NCI-H146 treated with DMSO at 0.1 percent for 48 hours (cell line): ENCODE data around the gene G3BP2.
"Not testable (repeated sequence)": the region's sequence is repeated elsewhere in the genome, so short reads cannot be mapped to it uniquely, and the experiment has no call there.

Experiments used
- DNase-seq: peaks from one replicate; lab custom pipeline; 2025; ENCODE audit not compliant: unreplicated experiment; lab: John Stamatoyannopoulos, UW

G3BP2 gene

GRCh38 chr4:75673027-75673958 lies at the start of gene G3BP2:
TSS of gene G3BP2 (minus strand) at chr4:75673411. CDS start at chr4:75662025, 11,386 bp downstream.
- peak; percentile 96 for DNase-seq

- DNase-seq: no peak
These were observed 49.2 kb upstream of the G3BP2 start for GRCh38 chr4:75722417-75722816.

- DNase-seq: no peak
These were observed 45.3 kb upstream of the G3BP2 start for GRCh38 chr4:75718529-75718928.

- DNase-seq: no peak
These were observed 44.2 kb upstream of the G3BP2 start for GRCh38 chr4:75717408-75717807.

- DNase-seq: not testable (repeated sequence)
These were observed 42.8 kb upstream of the G3BP2 start for GRCh38 chr4:75716054-75716453.

- no peak for DNase-seq
These were observed 42.0 kb upstream of the G3BP2 start for GRCh38 chr4:75715105-75715799.

GRCh38 chr4:75714704-75715103 lies 41.5 kb upstream of the G3BP2 start:
- DNase-seq: no peak

GRCh38 chr4:75714011-75714410 lies 40.8 kb upstream of the G3BP2 start:
- no peak for DNase-seq

- DNase-seq: no peak
These were observed 37.0 kb upstream of the G3BP2 start for GRCh38 chr4:75710246-75710645.

- DNase-seq: no peak
These were observed 35.0 kb upstream of the G3BP2 start for GRCh38 chr4:75708218-75708691.

- no peak for DNase-seq
These were observed 32.2 kb upstream of the G3BP2 start for GRCh38 chr4:75705198-75705977.

GRCh38 chr4:75702919-75703411 lies 29.8 kb upstream of the G3BP2 start:
- no peak for DNase-seq

- no peak for DNase-seq
These were observed 26.1 kb upstream of the G3BP2 start for GRCh38 chr4:75699299-75699698.

- DNase-seq: no peak
These were observed 25.7 kb upstream of the G3BP2 start for GRCh38 chr4:75698963-75699228.

- DNase-seq: no peak
These were observed 25.2 kb upstream of the G3BP2 start for GRCh38 chr4:75698162-75698962.

- no peak for DNase-seq
These were observed 23.4 kb upstream of the G3BP2 start for GRCh38 chr4:75696581-75696980.

GRCh38 chr4:75696071-75696470 lies 22.9 kb upstream of the G3BP2 start:
- no peak for DNase-seq

GRCh38 chr4:75692066-75692465 lies 18.9 kb upstream of the G3BP2 start:
- not testable (repeated sequence) for DNase-seq

- DNase-seq: not testable (repeated sequence)
These were observed 13.9 kb upstream of the G3BP2 start for GRCh38 chr4:75687125-75687524.

GRCh38 chr4:75686346-75686745 lies 13.1 kb upstream of the G3BP2 start:
- DNase-seq: no peak
